Measurements from ENCODE around the gene AGO4.

DNA sequence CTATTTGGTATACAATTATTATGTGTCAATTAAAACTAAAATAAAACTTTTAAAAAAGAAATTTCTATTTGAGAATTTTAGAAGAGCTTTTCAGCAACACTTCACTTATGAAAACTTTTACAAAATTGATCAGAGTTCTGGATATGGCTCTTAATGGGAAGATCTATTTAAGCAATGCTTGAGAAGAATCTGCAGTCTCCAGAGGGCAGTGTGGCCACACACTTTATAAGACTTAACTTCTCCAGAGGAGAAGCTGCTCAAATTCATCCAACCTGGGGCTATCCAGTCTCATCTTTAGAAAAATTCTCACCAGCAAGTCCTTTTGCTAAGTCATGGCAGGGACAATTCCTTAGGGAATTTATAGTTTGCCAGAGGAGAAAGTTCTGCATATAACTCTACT is 50.0 kb downstream of the AGO4 start:
- TF ChIP-seq, protein P1, sequence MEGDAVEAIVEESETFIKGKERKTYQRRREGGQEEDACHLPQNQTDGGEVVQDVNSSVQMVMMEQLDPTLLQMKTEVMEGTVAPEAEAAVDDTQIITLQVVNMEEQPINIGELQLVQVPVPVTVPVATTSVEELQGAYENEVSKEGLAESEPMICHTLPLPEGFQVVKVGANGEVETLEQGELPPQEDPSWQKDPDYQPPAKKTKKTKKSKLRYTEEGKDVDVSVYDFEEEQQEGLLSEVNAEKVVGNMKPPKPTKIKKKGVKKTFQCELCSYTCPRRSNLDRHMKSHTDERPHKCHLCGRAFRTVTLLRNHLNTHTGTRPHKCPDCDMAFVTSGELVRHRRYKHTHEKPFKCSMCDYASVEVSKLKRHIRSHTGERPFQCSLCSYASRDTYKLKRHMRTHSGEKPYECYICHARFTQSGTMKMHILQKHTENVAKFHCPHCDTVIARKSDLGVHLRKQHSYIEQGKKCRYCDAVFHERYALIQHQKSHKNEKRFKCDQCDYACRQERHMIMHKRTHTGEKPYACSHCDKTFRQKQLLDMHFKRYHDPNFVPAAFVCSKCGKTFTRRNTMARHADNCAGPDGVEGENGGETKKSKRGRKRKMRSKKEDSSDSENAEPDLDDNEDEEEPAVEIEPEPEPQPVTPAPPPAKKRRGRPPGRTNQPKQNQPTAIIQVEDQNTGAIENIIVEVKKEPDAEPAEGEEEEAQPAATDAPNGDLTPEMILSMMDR (IDR thresholded peaks at IDR 0.05), result no peak
- TF ChIP-seq POLR2A (IDR thresholded peaks at IDR 0.05) (no peak), EP300 (IDR thresholded peaks at IDR 0.05) (no peak)
